Thyroid gland (tissue), 4 donors: ENCODE data around the gene LTC4S. TPM values are rescaled to one million over a fixed set of nuclear protein-coding genes. Genes with fewer than 3 reads are reported as not detected.
"Not testable (repeated sequence)": the region's sequence is repeated elsewhere in the genome, so short reads cannot be mapped to it uniquely, and the experiment has no call there.

ENCODE experiments used
- DNase-seq, 2 donors: peaks; one replicate each; pipeline ENCODE4 v3.0.0-alpha.2; 2019
- H3K27ac ChIP-seq, 3 donors: fragments of 200-600 bp; sonication (generic); 1 replicate in 2 of 3; 2 replicates in 1 of 3; pipeline ENCODE4 v1.5.1; 2016 to 2019; ENCODE audit warnings: mild to moderate bottlenecking in 1 of 3, moderate library complexity in 1 of 3
- H3K27me3 ChIP-seq: fragments of 200-600 bp; sonication (generic); one replicate; pipeline ENCODE4 v1.5.1; 2019
- H3K36me3 ChIP-seq, 2 donors: fragments of 200-600 bp; sonication (generic); one replicate each; pipeline ENCODE4 v1.5.1; 2016 to 2019
- H3K4me1 ChIP-seq, 2 donors: fragments of 200-600 bp; sonication (generic); one replicate each; pipeline ENCODE4 v1.5.1; 2017 to 2019
- H3K4me3 ChIP-seq, 3 donors: fragments of 200-600 bp; sonication (generic); replicated peaks in 1 of 3; 1 replicate in 2 of 3; 2 replicates in 1 of 3; pipeline ENCODE4 v1.5.1; 2016; ENCODE audit warnings: mild to moderate bottlenecking in 1 of 3
- H3K9me3 ChIP-seq: fragments of 200-600 bp; sonication (generic); one replicate; pipeline ENCODE4 v1.5.1; 2017
- POLR2A ChIP-seq, 2 donors: fragments of 450-650 bp; IDR thresholded peaks; one replicate each; pipeline ENCODE4 v1.6.1; 2017; ENCODE audit warnings: antibody characterized with exemption in 2 of 2, mild to moderate bottlenecking in 2 of 2, moderate library complexity in 1 of 2
- WGBS, 2 donors: methylation state at CpG; one replicate each; pipeline ENCODE4 v1.1.5; 2017; 5-methylcytosine and 5-hydroxymethylcytosine counted together
- intact Hi-C: fragments of 100-400 bp; cut with DNase I; formaldehyde crosslinking; loops from one replicate; pipeline ENCODE4 v1.15.1; 2023
- total RNA-seq, 4 donors: library from RNA; depleted of rRNA; stranded (reverse); fragments of >200 nt; gene quantifications; one replicate each; pipeline ENCODE4 v1.2.3, GENCODE V29; 2016
- TF ChIP-seq, protein P1 (sequence below), 6 experiments: fragments of 200-600 bp in 3 of 6; fragments of 450-650 bp in 3 of 6; sonication (generic) in 3 of 6; IDR thresholded peaks; one replicate each; pipeline ENCODE4 v1.5.1; 2016 to 2019; ENCODE audit warnings: antibody characterized with exemption in 6 of 6, mild to moderate bottlenecking in 2 of 6, inconsistent platforms in 1 of 6, moderate library complexity in 1 of 6

The LTC4S gene
- total RNA-seq, 4 donors from 2014 or later: 6.4 to 28.2 (median 15.9) TPM

DNA sequence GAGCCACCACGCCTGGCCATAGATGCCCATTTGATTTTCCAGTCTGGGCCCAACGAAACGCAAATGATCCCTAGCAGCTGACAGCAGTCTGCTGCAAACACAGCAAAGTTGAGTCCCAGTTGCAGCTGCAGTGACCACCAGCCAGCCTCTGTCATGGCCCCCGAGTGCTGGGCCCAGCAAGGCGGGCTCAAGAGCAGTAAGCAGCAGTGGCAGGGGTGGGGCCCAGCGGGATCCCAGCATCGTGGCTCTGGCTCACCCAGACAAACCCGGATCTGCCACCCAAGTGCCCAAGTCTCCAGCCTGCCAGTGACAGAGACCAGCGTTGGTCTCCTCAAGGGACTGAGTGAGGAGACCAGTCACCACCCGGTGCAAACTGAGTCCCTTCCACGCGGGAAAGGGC, 6.9 kb upstream of the LTC4S start:
- WGBS, 2 donors: 65 to 69% methylated on average over 7 to 10 of the region's 12 CpGs
- intact Hi-C loops: no loop called here
- no peak overlapping the region for H3K27ac ChIP-seq
- TF ChIP-seq, protein P1, sequence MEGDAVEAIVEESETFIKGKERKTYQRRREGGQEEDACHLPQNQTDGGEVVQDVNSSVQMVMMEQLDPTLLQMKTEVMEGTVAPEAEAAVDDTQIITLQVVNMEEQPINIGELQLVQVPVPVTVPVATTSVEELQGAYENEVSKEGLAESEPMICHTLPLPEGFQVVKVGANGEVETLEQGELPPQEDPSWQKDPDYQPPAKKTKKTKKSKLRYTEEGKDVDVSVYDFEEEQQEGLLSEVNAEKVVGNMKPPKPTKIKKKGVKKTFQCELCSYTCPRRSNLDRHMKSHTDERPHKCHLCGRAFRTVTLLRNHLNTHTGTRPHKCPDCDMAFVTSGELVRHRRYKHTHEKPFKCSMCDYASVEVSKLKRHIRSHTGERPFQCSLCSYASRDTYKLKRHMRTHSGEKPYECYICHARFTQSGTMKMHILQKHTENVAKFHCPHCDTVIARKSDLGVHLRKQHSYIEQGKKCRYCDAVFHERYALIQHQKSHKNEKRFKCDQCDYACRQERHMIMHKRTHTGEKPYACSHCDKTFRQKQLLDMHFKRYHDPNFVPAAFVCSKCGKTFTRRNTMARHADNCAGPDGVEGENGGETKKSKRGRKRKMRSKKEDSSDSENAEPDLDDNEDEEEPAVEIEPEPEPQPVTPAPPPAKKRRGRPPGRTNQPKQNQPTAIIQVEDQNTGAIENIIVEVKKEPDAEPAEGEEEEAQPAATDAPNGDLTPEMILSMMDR (IDR thresholded peaks at IDR 0.05): no peak
- no peak for TF ChIP-seq POLR2A (IDR thresholded peaks at IDR 0.05)
- H3K36me3 ChIP-seq: no peaks in the 10 kb centered on the region
- peaks cover 6 to 15% of the 10 kb centered on the region in 2 donors for H3K4me1 ChIP-seq
- no peak overlapping the region for H3K4me3 ChIP-seq
- no peaks in the 10 kb centered on the region for H3K9me3 ChIP-seq
- no peak for DNase-seq
- H3K27me3 ChIP-seq: no peaks in the 10 kb centered on the region

DNA sequence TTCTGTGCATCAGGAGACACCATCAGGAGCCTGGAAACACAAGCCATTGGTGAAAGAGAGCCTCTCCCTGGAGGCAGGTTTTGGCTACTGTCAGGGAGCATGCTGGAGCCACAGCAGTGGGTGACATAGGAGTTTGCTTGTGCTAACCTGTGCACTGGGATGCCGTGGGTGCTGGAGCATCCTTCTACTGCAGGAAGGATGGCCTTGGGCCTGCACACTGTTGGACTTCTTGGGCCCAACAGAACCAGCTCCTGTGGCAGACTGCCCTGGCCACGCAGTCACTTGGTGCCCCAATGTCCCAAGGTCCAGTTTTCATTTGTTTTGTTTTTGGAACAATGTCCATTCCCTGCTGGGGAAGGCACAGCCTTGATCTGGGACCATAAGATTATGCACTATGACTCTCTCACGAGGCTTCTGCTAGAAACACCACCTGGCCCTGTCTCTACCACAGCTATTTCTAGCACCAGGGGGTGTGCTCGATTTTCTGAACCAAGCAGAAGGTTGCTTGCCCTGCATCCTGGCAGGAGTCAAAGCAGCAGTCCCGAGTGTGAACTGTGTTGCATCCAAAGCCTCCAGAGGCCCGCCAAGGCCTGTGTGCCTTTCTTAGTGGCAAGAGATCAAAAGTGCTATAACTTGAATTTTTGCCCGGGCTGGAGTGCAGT, 5.5 kb upstream of the LTC4S start:
- no peaks in the 10 kb centered on the region for H3K27me3 ChIP-seq
- 94 to 96% methylated on average over 4 to 7 of the region's 7 CpGs for WGBS, 2 donors
- no peak for DNase-seq
- peaks cover 8 to 29% of the 10 kb centered on the region in 2 donors for H3K4me1 ChIP-seq
- no peaks in the 10 kb centered on the region for H3K36me3 ChIP-seq
- intact Hi-C loops: no loop called here
- no peak overlapping the region for H3K4me3 ChIP-seq
- H3K27ac ChIP-seq: no peak overlapping the region
- TF ChIP-seq, protein P1 (IDR thresholded peaks at IDR 0.05): no peak
- no peak for TF ChIP-seq POLR2A (IDR thresholded peaks at IDR 0.05)
- no peaks in the 10 kb centered on the region for H3K9me3 ChIP-seq

DNA sequence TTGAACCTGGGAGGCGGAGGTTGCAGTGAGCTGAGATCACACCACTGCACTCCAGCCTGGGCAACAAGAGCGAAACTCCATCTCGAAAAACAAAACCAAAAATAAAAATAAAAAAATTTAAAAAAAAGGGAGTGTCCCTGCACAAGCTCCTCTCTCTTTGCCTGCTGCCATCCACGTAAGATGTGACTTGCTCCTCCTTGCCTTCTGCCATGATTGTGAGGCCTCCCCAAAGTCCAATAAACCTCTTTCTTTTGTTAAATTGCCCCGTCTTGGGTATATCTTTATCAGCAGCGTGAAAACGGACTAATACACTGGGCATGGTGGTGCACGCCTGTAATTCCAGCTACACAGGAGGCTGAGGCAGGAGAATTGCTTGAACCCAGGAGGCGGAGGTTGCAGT, 4.5 kb upstream of the LTC4S start:
- H3K27ac ChIP-seq, H3K27me3 ChIP-seq, H3K9me3 ChIP-seq, H3K4me3 ChIP-seq, DNase-seq, H3K36me3 ChIP-seq, intact Hi-C loops: not testable (repeated sequence)
- 95 to 98% methylated on average over 9 of the region's 9 CpGs for WGBS, 2 donors
- peaks cover 17 to 39% of the 10 kb centered on the region in 2 donors for H3K4me1 ChIP-seq

DNA sequence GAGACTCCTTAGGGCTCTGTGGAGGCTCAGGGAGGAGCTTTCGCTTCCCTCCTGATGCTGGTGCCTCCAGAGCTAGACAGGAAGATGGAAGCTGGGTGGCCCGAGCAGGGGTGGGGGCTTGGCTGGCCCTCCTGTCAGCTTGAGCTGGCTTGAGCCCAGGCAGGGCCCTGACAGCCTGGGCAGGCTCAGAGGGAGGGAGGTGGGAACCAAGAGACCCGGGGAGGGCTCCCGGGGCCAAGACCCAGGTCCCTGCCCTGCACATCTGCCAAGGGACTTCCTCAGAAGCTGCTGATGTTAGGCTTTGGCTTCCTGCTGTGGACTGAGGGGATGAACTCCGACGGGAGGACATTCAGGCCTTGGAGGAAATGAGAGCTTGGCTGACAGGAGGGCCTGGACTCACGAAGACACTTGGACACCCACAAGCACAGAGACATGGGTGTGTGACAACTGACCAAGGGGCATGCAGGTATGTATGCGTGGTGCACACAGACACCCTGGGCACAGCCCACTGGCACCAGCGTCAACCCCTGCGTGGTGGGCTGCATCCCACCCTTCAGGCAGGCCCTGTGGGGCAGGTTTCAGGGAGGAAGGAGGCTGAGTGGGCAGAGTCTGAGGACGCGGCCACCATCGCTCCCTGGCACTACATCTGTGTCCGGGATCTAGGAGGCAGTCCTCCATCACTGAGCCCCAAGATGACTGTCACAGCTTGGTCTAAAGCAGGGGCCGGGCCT, 1.7 kb upstream of the LTC4S start:
- Histone ChIP-seq H3K4me1 (peaks cover 32 to 56% of the 10 kb centered on the region in 2 donors), H3K4me3 (no peak overlapping the region), H3K9me3 (no peaks in the 10 kb centered on the region), H3K27me3 (no peaks in the 10 kb centered on the region), H3K27ac (peak overlapping the region in 2 of 3 donors; percentile 73 to 90), H3K36me3 (no peaks in the 10 kb centered on the region)
- intact Hi-C loops: no loop called here
- no peak for DNase-seq
- TF ChIP-seq, protein P1 (IDR thresholded peaks at IDR 0.05): no peak
- no peak for TF ChIP-seq POLR2A (IDR thresholded peaks at IDR 0.05)
- WGBS, 2 donors: 54 to 70% methylated on average over 9 to 11 of the region's 15 CpGs

DNA sequence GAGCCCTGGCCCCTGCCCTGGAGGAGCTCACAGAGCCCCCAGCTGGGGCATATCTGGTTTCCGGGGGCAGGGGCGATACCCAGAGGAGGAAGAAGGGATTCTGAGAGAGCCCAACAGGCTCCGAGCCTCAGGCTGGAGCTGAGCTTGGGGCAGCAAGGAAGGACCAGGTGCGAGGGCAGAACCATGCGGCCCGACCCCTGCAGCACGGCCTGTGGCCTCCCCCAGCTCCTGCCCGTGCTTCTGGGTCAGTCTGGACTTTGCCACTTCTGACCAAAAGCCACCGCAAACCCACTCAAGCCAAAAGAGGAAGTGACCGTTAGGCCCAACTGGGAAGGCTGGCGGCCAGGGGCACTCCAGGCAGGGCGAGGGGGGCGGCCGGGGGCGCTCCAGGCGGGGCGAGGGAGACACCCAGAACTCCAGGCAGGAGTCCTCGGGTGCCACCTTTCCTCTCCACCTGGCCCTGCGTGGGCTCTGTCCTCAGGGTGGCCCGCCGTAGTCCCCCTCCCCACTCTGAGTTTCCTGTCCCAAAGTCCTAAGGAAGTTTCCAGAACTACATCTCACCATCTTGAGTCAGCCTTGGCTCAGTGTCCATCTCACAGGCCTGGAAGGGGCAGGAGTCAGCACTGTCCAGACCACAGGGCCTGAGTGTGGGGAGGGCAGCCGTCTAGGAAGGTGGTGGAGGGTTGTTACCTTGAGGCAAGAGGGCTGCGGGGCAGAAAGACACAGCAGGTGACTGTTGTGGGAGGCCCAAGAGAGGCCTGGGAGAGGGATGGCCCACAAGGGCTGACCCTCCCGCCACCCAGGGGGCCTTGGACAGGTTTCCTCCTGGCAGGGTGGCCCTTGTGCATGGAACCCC, 946 bp upstream of the LTC4S start:
- Histone ChIP-seq H3K4me3 (no peak overlapping the region), H3K4me1 (peaks cover 27 to 49% of the 10 kb centered on the region in 2 donors), H3K36me3 (peaks cover 3 to 7% of the 10 kb centered on the region in 2 donors), H3K9me3 (no peaks in the 10 kb centered on the region), H3K27ac (peak overlapping the region; percentile 43 to 90 (median 73)), H3K27me3 (no peaks in the 10 kb centered on the region)
- intact Hi-C loops: no loop called here
- DNase-seq: no peak
- TF ChIP-seq, protein P1 (IDR thresholded peaks at IDR 0.05): no peak
- no peak for TF ChIP-seq POLR2A (IDR thresholded peaks at IDR 0.05)
- 79 to 83% methylated on average over 21 to 23 of the region's 24 CpGs for WGBS, 2 donors
